NCI-H146 treated with DMSO at 0.1 percent for 48 hours (cell line): ENCODE measurements around the gene PRSS8.

Source experiments
- DNase-seq: peaks from one replicate; lab custom pipeline; 2025; ENCODE audit not compliant: unreplicated experiment; lab: John Stamatoyannopoulos, UW

The PRSS8 gene

DNA sequence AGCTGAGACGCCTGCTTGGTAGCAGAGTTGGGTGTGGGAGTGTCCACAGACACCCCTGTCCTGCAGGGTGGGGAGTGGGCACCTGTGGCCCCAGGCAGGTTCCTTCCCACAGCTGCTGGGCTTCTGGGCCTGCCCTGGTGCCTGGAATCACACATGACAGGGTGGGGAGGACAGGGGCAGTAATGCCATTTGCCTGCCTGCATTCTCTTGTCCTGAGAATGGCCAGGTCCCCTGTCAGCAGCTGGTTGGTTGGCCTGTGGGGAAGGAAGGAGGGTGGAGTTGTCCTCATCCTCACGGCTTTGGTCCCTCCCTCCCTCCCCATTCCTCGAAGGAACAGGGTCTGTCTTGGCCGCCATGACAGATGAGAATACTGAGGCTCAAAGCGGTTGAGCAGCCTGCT lies 52.0 kb downstream of the PRSS8 start:
- no peak for DNase-seq

DNA sequence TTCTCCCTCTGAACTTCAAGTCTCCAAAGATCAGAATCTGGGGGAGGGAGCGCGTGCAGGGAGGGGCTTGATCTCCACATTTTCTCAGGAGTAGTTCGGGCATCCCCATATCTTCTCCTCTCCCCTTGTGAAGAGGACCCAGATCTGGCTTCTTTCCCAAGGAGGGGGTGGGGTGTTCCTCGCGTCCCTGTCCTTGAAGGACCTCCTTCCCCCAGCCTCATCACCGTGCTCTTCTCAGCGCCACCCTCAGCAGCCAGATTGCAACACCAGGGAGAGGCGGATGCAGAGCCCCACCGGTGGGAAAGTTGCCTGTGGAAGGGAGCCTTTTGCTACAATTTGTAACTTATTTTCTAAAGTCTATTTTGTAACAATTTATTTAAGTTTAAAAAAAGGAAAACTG lies 52.4 kb downstream of the PRSS8 start:
- DNase-seq: no peak

- DNase-seq: no peak
Measured at GRCh38 chr16:31082368-31083045, 53.0 kb downstream of the PRSS8 start.
